IPS-NIHi7 (cell line): ENCODE measurements around the gene MTMR3.
A peak's percentile ranks its signal among the peaks of the same experiment; 100 is the strongest.

ENCODE experiments used
- DNase-seq: peaks from one replicate; pipeline ENCODE4 v3.0.0; 2012; ENCODE audit warnings: mixed read lengths; ENCODE audit errors: extremely low spot score

Gene MTMR3

GRCh38 chr22:29870574-29870973 is 12.4 kb upstream of the MTMR3 start:
- DNase-seq: no peak

DNA sequence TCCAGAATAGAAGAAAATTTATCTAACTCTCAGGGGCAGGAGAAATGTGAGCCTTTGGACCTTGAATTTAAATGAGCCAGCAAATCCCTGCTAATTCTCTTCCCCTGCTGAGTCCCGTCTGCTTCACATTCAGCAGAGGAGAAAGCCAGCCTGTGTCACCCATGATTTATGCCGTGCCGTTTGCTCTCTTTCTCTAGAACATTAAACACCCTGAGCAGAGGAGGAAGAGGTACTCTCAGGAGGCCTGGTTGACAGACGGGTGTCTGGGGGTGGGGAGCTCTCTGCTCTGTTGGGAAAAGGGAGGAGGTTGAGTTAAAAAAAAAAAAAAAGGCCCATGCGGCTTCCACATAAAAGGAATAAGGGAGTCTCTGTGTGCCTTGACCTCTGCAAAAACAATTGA is 11.3 kb upstream of the MTMR3 start:
- peak; percentile 22 for DNase-seq

GRCh38 chr22:29872144-29872893 is 10.7 kb upstream of the MTMR3 start:
- peak; percentile 42 for DNase-seq

- no peak for DNase-seq
Measured at GRCh38 chr22:29872989-29873388, 10.0 kb upstream of the MTMR3 start.

- no peak for DNase-seq
Measured at GRCh38 chr22:29873943-29874342, 9.0 kb upstream of the MTMR3 start.

DNA sequence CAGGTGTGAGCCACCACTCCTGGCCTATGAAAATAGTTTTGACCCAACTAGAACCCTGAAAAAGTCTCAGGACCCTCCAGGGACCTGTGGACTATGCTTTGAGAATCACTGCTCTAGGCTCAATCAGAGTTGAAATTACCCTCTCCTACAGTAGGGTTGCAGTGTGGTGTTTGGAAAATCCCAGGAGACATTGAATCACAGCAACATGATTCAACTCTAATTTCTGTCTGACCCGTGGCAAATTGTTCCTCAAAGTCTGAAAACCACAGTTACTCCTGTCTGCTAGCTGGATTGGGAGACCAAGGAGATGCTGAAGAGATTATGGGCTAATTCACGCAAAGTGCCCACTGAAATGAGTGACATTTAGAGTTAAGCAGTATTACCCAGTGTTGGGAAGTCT is 5.4 kb upstream of the MTMR3 start:
- no peak for DNase-seq

DNA sequence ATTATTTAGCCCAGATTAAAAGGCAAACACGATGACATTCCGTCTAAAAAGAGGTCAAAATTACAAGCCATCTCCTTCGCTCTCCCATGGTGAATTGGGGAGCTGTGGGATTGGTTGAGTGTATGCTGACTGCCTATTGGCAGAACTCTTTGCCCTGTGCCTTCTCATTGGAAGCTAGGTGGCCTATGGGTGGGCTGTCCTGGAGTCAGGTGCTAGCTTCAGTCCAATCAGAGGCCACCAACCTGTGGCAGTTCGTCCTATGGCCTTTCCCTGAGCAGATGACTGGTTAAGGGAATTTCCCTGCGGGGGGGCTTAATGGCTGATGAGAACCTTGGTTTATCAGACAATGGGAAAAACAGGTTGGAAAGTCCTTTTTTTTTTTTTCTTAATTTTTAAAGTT is 3.2 kb upstream of the MTMR3 start:
- peak; percentile 27 for DNase-seq

DNA sequence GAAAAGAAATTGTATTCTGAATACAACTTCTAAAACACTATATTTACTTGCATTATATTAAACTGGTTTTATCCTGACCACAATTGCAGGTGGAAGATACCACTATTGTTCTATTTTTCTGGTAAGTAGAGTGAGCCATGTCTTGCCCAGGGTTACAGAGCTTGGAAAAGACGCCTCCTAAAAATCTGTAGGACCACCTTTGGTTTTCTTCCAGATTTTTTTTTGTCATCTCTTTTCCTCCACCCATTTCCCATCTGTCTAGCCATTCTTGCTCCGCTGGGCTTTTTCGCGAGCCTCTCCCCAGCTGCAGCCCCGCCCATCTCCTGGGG is 294 bp upstream of the MTMR3 start:
- no peak for DNase-seq

DNA sequence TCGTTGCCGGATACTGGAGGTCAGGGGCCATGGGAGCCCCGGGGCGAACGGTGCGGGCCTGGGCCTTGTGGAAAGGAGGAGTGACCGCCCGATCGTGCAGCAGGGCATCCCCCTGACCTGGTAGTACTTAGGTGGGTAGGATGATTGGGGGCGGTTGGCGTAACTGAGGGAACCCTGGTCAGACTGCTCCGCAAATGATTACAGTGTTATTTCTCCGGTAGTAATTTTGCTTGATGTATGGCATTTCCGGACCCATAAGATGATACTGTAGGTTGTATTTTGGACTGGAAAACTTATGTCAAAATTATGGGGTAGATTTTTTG is 762 bp downstream of the MTMR3 start:
- no peak for DNase-seq

GRCh38 chr22:29885610-29886009 is 2.6 kb downstream of the MTMR3 start:
- DNase-seq: no peak

DNA sequence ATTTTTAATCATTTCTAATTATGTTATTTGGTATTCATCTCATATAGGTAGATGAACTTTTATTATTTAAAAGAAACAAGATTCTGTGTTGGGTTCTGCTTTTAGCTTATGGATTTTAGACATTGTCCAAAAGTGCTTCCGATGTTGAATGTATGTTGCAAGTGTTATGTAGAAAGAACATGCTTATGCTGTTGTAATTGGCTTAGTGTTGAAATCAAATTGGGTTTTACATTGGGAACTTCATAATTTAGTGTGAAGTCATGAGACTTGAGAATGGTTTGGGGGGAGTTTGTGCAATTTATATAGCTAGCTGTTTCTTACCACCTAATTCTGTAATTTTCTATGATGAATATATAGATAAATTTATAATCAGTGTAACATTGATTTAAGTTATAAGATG is 3.6 kb downstream of the MTMR3 start:
- no peak for DNase-seq

DNA sequence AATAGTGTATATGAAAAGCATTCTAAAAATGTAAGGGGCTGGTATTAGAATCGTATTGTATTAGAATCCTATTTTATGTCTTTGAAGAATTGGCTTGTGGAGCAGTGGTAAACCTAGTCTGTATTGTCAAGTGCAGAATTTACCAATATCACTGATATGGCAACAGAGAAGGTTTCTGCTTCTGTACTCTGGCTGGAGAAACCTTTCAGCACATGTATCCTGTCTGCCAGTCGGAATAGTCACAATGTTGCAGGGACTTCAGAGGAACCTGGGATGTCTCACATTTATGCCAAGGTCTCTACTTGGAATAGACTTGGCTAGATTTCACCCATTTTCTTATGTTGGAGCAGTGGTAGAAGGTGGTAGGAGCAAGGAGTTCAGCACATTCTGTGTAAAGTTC is 4.4 kb downstream of the MTMR3 start:
- DNase-seq: no peak

DNA sequence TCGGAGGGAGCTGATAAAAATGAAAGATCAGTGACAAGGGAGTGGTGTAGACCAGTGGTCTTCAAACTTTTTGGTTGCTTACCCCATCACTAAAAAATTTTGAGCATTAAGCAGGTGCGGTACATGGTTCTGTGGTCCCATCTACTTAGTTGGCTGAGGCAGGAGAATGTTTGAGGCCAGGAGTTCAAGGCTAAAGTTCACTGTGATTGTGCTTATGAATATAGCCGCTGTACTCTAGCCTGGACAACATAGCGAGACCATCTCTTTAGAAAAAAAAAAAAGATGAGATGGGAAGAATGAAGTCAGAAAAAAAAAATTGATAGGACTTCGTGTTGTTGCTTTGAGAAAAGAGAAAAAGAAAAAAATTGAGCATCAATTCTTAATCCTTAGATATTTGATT is 7.8 kb downstream of the MTMR3 start:
- DNase-seq: no peak

DNA sequence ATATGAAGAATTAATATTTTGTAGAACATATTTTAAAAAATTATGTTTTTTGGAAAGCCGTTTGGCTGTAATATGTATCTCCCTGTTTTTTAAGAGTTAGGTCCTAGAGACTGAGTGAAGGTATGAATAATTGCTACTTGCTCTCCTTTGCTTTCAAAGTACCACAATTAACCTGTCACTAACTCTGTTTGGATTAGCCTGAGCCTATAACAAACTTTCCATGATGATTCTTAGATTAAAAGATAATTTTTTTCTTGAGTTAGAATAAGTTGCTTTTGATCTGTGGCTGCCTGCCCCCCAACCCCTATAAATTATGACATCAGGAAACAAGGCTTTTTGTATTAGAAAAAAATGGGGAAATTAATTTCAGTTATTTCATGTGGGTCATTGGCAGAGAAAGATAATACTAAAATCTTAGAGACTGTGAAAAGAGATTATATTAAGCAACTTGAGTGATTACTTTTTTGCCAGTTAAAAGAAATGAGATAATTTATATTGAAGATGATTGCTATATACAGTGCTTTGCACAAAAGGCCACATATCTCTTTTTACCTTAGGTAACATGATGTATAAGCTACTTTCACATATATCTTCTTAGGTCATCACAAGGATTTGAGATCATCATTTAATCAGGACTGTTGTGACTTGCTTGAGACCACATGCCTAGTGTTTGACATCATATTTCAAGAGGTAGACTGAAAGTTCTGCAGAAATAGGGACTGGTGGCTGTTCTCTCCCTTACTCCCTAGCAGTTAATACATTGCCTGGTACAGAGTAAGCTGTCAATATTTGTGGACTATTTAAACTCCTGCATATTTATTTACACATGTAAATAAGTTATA is 9.6 kb downstream of the MTMR3 start:
- no peak for DNase-seq

DNA sequence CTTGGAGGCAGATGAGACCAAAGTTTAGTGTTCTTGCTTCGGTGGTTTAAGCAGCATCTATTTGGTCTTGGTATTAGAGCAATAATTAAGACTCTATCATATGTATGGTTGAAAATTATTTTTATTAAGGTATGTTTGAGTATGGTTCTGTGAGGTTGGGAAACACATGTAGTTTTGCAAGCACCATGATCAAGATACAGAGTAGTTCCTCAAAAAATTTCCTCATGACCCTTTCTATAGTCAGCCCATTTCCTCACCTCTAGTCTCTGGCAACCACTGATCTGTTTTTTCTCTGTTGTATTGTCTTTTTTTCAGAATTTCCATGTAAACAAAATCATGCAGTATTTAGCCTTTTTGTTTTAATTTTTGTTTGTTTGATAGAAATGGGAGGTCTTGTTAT is 18.4 kb downstream of the MTMR3 start:
- DNase-seq: no peak

- no peak for DNase-seq
Measured at GRCh38 chr22:29903371-29903770, 20.4 kb downstream of the MTMR3 start.

- no peak for DNase-seq
Measured at GRCh38 chr22:29904020-29904419, 21.0 kb downstream of the MTMR3 start.

DNA sequence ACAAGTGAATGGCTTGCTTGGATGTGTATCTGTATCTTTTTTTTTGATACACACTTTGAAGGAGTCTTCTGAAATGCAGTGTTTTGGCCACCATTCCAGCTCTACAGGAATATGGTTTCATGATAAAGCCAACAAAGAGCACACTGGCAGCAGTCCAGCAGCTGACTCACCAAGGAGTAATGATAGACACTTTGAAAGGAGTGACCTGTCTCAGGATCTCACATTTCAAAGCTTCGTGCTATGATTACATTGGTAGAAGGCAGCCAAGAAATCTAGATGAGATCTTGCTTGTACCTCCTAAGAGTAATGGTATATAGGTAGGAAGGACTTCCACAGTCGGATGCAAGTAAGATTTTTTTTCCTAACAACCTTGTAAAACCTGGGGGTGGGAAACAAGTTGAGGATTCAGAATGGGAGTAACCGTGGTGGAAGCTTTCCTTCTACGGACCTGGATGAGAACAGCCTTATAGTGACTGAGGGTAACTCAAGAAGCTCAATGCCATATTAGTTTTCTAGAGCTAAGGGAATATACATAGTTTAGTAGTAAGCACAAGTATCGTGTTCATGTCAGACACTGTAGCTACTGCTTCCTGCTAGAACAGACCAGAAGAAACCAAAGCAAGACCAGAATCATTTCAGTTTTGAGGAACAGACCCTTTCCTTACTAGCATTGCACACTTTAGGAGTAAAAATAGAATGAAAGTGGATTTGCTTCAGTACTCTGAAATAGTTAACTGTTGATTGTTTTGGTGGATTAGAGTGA is 25.0 kb downstream of the MTMR3 start:
- peak; percentile 31 for DNase-seq

- DNase-seq: no peak
Measured at GRCh38 chr22:29912141-29912540, 29.2 kb downstream of the MTMR3 start.

GRCh38 chr22:29912605-29913398 is 29.8 kb downstream of the MTMR3 start:
- no peak for DNase-seq

DNA sequence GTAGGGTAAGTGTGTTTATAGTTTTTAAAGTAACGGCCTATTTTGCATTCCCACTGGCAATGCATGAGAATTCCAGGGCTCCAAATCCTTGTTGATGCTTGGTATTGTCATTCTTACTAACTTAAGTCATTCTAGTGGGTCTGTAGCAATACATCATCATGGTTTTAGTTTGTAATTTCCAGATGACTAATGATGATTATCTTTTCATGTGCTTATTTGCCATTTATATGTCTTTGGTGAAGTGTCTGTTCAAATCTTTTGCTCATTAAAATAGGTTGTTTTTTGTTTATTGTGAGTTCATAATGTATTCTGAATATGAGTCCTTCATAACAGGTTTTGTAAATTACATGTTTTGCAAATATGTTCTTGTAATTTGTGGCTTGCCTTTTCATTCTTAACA is 31.2 kb downstream of the MTMR3 start:
- no peak for DNase-seq

DNA sequence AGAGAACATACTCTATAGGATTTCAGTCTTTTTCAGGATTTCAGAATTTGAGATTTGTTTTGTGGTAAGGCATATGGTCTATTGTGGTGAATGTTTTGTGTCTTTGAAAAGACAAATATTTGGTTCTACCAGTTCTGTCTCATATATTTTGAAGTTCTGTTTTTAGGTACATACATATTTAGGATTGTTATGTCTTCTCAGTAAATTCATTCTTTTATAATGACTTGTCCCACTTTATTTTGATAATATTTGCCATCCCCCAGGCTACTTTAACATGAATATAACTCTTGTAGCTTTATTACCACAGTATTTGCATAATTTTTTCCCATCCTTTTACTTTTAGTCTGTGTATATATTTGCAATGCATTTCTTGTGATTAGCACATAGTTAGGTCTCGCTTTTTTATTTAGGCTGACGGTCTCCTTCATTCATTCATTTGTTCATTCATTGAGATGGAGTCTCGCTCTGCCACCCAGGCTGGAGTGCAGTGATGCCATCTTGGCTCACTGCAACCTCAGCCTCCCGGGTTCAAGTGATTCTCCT is 32.1 kb downstream of the MTMR3 start:
- no peak for DNase-seq
